CD4-positive, alpha-beta T cell treated with Interleukin-4 for 4 hours (primary cell): ENCODE data around the gene PRKCB.

Experiments used
- DNase-seq: peaks from one replicate; pipeline ENCODE4 v3.0.0-alpha.2; 2020

Gene PRKCB

GRCh38 chr16:23867566-23867965 is 31.8 kb downstream of the PRKCB start:
- no peak for DNase-seq

GRCh38 chr16:23868136-23868535 is 32.4 kb downstream of the PRKCB start:
- DNase-seq = no peak

GRCh38 chr16:23869052-23869451 is 33.3 kb downstream of the PRKCB start:
- DNase-seq = peak; percentile 41

GRCh38 chr16:23871924-23872323 is 36.1 kb downstream of the PRKCB start:
- DNase-seq = no peak

GRCh38 chr16:23874613-23875294 is 39.0 kb downstream of the PRKCB start:
- DNase-seq = peak; percentile 20

GRCh38 chr16:23876256-23876896 is 40.6 kb downstream of the PRKCB start:
- no peak for DNase-seq

GRCh38 chr16:23877107-23878070 is 41.6 kb downstream of the PRKCB start:
- DNase-seq = no peak

- DNase-seq = no peak
Observed at GRCh38 chr16:23879735-23880373, 44.1 kb downstream of the PRKCB start.

GRCh38 chr16:23889189-23889588 is 53.4 kb downstream of the PRKCB start:
- no peak for DNase-seq

- no peak for DNase-seq
Observed at GRCh38 chr16:23893986-23894385, 58.2 kb downstream of the PRKCB start.

GRCh38 chr16:23895052-23895451 is 59.3 kb downstream of the PRKCB start:
- DNase-seq = no peak

GRCh38 chr16:23896832-23897821 is 61.3 kb downstream of the PRKCB start:
- no peak for DNase-seq

GRCh38 chr16:23898682-23899430 is 63.1 kb downstream of the PRKCB start:
- no peak for DNase-seq

- no peak for DNase-seq
Observed at GRCh38 chr16:23899869-23900268, 64.1 kb downstream of the PRKCB start.

GRCh38 chr16:23900480-23901177 is 64.8 kb downstream of the PRKCB start:
- DNase-seq = no peak

- DNase-seq = no peak
Observed at GRCh38 chr16:23901178-23902033, 65.6 kb downstream of the PRKCB start.

- DNase-seq = no peak
Observed at GRCh38 chr16:23902034-23902747, 66.4 kb downstream of the PRKCB start.

- no peak for DNase-seq
Observed at GRCh38 chr16:23902748-23903414, 67.1 kb downstream of the PRKCB start.
